HepG2 (cell line): ENCODE measurements around the gene JAKMIP3. TPM values are rescaled to one million over a fixed set of nuclear protein-coding genes. Genes with fewer than 3 reads are reported as not detected.

ENCODE experiments used
- GABPB1 ChIP-seq: IDR thresholded peaks from 2 replicates; pipeline ENCODE4 v1.6.1; 2016; ENCODE audit warnings: mild to moderate bottlenecking, missing genetic modification reagents, moderate library complexity, missing compliant biosample characterization
- HNRNPLL ChIP-seq: fragments of 200-400 bp; formaldehyde crosslinking; IDR thresholded peaks from 2 replicates; pipeline ENCODE4 v1.6.1; 2017; ENCODE audit warnings: mild to moderate bottlenecking, low read depth, low read length; ENCODE audit not compliant: poor library complexity, severe bottlenecking
- NFAT5 ChIP-seq: sonication (generic); formaldehyde crosslinking; IDR thresholded peaks from 2 replicates; pipeline ENCODE4 v1.4.0; 2020; ENCODE audit warnings: missing genetic modification reagents
- SALL1 ChIP-seq: sonication (generic); formaldehyde crosslinking; IDR thresholded peaks from 2 replicates; pipeline ENCODE4 v1.8.0; 2022; ENCODE audit warnings: mild to moderate bottlenecking, missing genetic modification reagents
- ZBTB40 ChIP-seq, 2 experiments: fragments of 450-650 bp in 1 of 2; sonication (generic) in 1 of 2; formaldehyde crosslinking in 1 of 2; IDR thresholded peaks; 2 replicates each; pipeline versions ENCODE4 v1.6.1 to v1.8.0; 2016 to 2022; ENCODE audit warnings: antibody characterized with exemption in 1 of 2, mild to moderate bottlenecking in 1 of 2, missing genetic modification reagents in 1 of 2
- polyA plus RNA-seq, 8 experiments: library from polyadenylated mRNA; depleted of rRNA in 3 of 8; stranded (reverse) in 7 of 8; unstranded in 1 of 8; fragments of >200 nt; fragmentation: Illumina TruSeq in 4 of 8; extraction: Trizol in 4 of 8; gene quantifications; 2 replicates each; pipeline versions ENCODE4 v1.2.1 to v1.2.3, GENCODE V29; 2011 to 2016; ENCODE audit warnings: low read depth in 4 of 8, missing spikeins in 1 of 8, mixed read lengths in 1 of 8; ENCODE audit not compliant: insufficient read depth in 1 of 8
- total RNA-seq, 5 experiments: library from RNA; depleted of rRNA; stranded (reverse); fragments of >200 nt; fragmentation: Illumina TruSeq; extraction: Trizol; gene quantifications; 2 replicates each; pipeline ENCODE4 v1.2.3, GENCODE V29; 2016; ENCODE audit warnings: low read depth in 1 of 5

Gene JAKMIP3
- total and polyA plus RNA-seq, 2 of the 13 experiments (the other 11 are each of a cell fraction or from before 2014, with no cell fraction given): 0.03 to 0.11 TPM

- TF ChIP-seq ZBTB40 (IDR thresholded peaks at IDR 0.05): no peak
- TF ChIP-seq ZBTB40 (CRISPR knock-in tag; IDR thresholded peaks at IDR 0.05): 0 out of 2 replicates have a peak, but pooled peaks have one; percentile 35
- TF ChIP-seq SALL1: no peak
- TF ChIP-seq NFAT5 (CRISPR knock-in tag): no peak
- peak; percentile 83 for TF ChIP-seq HNRNPLL
- TF ChIP-seq GABPB1: peak; percentile 47; the same call in 1 of the 2 replicates
Observed at GRCh38 chr10:132065491-132066105, at the start of gene JAKMIP3 (continued).
